GM12878 (cell line): ENCODE data around the gene REEP6. TPM values are rescaled to one million over a fixed set of nuclear protein-coding genes. Genes with fewer than 3 reads are reported as not detected.

Experiments
- ATAC-seq: fragments of 200-7000 bp; cut with Tn5 transposase; 3 replicates; pipeline ENCODE4 v1.9.1; 2020; ENCODE audit warnings: mild to moderate bottlenecking, moderate library complexity
- BruUV-seq: library from RNA; stranded (reverse); fragments of 400-500 nt; replicated peaks from 2 replicates; lab custom pipeline; 2021; lab: Mats Ljungman, UMichigan
- CTCF ChIA-PET: fragments of 300-600 bp; sonication (Branson Sonifier 250); formaldehyde crosslinking; extraction: SDS; loops from one replicate; lab custom pipeline; 2021; ENCODE audit warnings: inconsistent platforms; lab: Yijun Ruan, JAX
- POLR2A ChIA-PET: fragments of 350-600 bp; formaldehyde crosslinking; extraction: SDS; loops from one replicate; lab custom pipeline; 2021; ENCODE audit warnings: inconsistent platforms; lab: Charles Lee
- RAD21 ChIA-PET: fragments of 300-600 bp; sonication (Branson Sonifier 250); formaldehyde crosslinking; loops from one replicate; lab custom pipeline; 2023; ENCODE audit warnings: antibody characterized with exemption; ENCODE audit not compliant: unreplicated experiment; lab: Charles Lee
- SMC1A ChIA-PET: fragments of 300-600 bp; sonication (Branson Sonifier 250); formaldehyde crosslinking; loops from one replicate; lab custom pipeline; 2023; ENCODE audit not compliant: unreplicated experiment, uncharacterized antibody; lab: Charles Lee
- DNase-seq: peaks from one replicate; pipeline ENCODE4 v3.0.0-alpha.2; 2011; ENCODE audit warnings: low read depth, low spot score
- FAIRE-seq: peaks from 3 replicates; lab custom pipeline; 2011; peaks lifted over from hg19 to GRCh38; lab: Jason Lieb, UNC
- H2AFZ ChIP-seq: 2 replicates; pipeline ENCODE4 v1.6.0; 2011; ENCODE audit warnings: low read depth, low read length, control low read depth; ENCODE audit not compliant: control insufficient read depth
- H3K27ac ChIP-seq: 2 replicates; pipeline ENCODE4 v1.5.1; 2011; ENCODE audit warnings: control low read depth; ENCODE audit not compliant: control insufficient read depth, insufficient read depth
- H3K27me3 ChIP-seq, 2 experiments: replicated peaks in 1 of 2; 2 replicates each; pipeline versions ENCODE4 v1.6.0 to v1.6.1; 2011; ENCODE audit warnings: low read length in 1 of 2; ENCODE audit not compliant: control insufficient read depth in 2 of 2, insufficient read depth in 2 of 2
- H3K36me3 ChIP-seq, 2 experiments: 2 replicates each; pipeline ENCODE4 v1.5.1; 2011; ENCODE audit warnings: low read length in 1 of 2; ENCODE audit not compliant: control insufficient read depth in 2 of 2, insufficient read depth in 2 of 2
- H3K4me1 ChIP-seq: 2 replicates; pipeline ENCODE4 v1.6.1; 2011; ENCODE audit warnings: mild to moderate bottlenecking, low read length, moderate library complexity, mixed read lengths; ENCODE audit not compliant: control insufficient read depth, insufficient read depth
- H3K4me2 ChIP-seq: 2 replicates; pipeline ENCODE4 v1.6.0; 2011; ENCODE audit warnings: control low read depth; ENCODE audit not compliant: control insufficient read depth, insufficient read depth
- H3K4me3 ChIP-seq: fragments of 200-600 bp; sonication (generic); 2 replicates; pipeline ENCODE4 v1.5.1; 2016
- H3K79me2 ChIP-seq: 2 replicates; pipeline ENCODE4 v1.6.0; 2011; ENCODE audit warnings: low read length; ENCODE audit not compliant: control insufficient read depth, insufficient read depth
- H3K9ac ChIP-seq: 2 replicates; pipeline ENCODE4 v1.8.0; 2011; ENCODE audit warnings: low read length, control low read depth, mixed read lengths; ENCODE audit not compliant: control insufficient read depth, insufficient read depth
- H3K9me3 ChIP-seq: replicated peaks from 3 replicates; pipeline ENCODE4 v1.5.1; 2011; ENCODE audit warnings: mild to moderate bottlenecking, low read length; ENCODE audit not compliant: control insufficient read depth, insufficient read depth
- H4K20me1 ChIP-seq: 2 replicates; pipeline ENCODE4 v1.6.0; 2011; ENCODE audit not compliant: control insufficient read depth, insufficient read depth
- CHD4 ChIP-seq: fragments of 200-600 bp; sonication (generic); IDR thresholded peaks from 2 replicates; pipeline ENCODE4 v1.6.1; 2016; ENCODE audit warnings: mild to moderate bottlenecking
- DPF2 ChIP-seq: fragments of 450-650 bp; IDR thresholded peaks from 2 replicates; pipeline ENCODE4 v1.6.1; 2017; ENCODE audit warnings: mild to moderate bottlenecking
- ELK1 ChIP-seq: IDR thresholded peaks from 2 replicates; pipeline ENCODE4 v1.6.1; 2012; ENCODE audit warnings: low read depth, low read length, improper control_type of control experiment
- FOXK2 ChIP-seq: fragments of 450-650 bp; IDR thresholded peaks from 2 replicates; pipeline ENCODE4 v1.6.1; 2017; ENCODE audit warnings: mild to moderate bottlenecking, moderate library complexity
- GATAD2B ChIP-seq: fragments of 450-650 bp; conservative IDR thresholded peaks from 2 replicates; pipeline ENCODE4 v1.6.1; 2017; ENCODE audit warnings: low read depth, mild to moderate bottlenecking, moderate library complexity
- IKZF1 ChIP-seq: fragments of 450-650 bp; conservative IDR thresholded peaks from 2 replicates; pipeline ENCODE4 v1.6.1; 2017; ENCODE audit warnings: antibody characterized with exemption, mild to moderate bottlenecking
- IRF4 ChIP-seq: IDR thresholded peaks from 2 replicates; pipeline ENCODE4 v1.6.1; 2011; ENCODE audit warnings: low read depth, low read length
- IRF5 ChIP-seq: fragments of 450-650 bp; IDR thresholded peaks from 2 replicates; pipeline ENCODE4 v1.6.1; 2017; ENCODE audit warnings: borderline replicate concordance
- MEF2A ChIP-seq: IDR thresholded peaks from 2 replicates; pipeline ENCODE4 v1.6.1; 2011; ENCODE audit warnings: low read depth, mild to moderate bottlenecking, low read length, moderate library complexity; ENCODE audit not compliant: insufficient read depth
- NR2C2 ChIP-seq: IDR thresholded peaks from 2 replicates; pipeline ENCODE4 v1.6.1; 2011; ENCODE audit warnings: borderline replicate concordance, low read depth; ENCODE audit not compliant: control insufficient read depth, insufficient read length
- PAX8 ChIP-seq: fragments of 450-650 bp; IDR thresholded peaks from 2 replicates; pipeline ENCODE4 v1.6.1; 2017; ENCODE audit warnings: mild to moderate bottlenecking, moderate library complexity
- PKNOX1 ChIP-seq: fragments of 450-650 bp; IDR thresholded peaks from 2 replicates; pipeline ENCODE4 v1.6.1; 2016; ENCODE audit warnings: mild to moderate bottlenecking
- POLR2A ChIP-seq: IDR thresholded peaks from 2 replicates; pipeline ENCODE4 v1.6.1; 2011; ENCODE audit warnings: low read depth, mild to moderate bottlenecking, low read length
- POLR2AphosphoS5 ChIP-seq: IDR thresholded peaks from 2 replicates; pipeline ENCODE4 v1.6.1; 2011; ENCODE audit warnings: mild to moderate bottlenecking, low read length, inconsistent platforms
- POU2F2 ChIP-seq: IDR thresholded peaks from 3 replicates; pipeline ENCODE4 v1.6.1; 2011; ENCODE audit warnings: low read depth, mild to moderate bottlenecking, low read length, borderline replicate concordance
- TCF7 ChIP-seq: IDR thresholded peaks from 2 replicates; pipeline ENCODE4 v1.6.1; 2014; ENCODE audit warnings: antibody characterized with exemption, borderline replicate concordance
- YY1 ChIP-seq: IDR thresholded peaks from 2 replicates; pipeline ENCODE4 v1.6.1; 2011; ENCODE audit warnings: low read depth, mild to moderate bottlenecking, low read length
- ZBED1 ChIP-seq: IDR thresholded peaks from 2 replicates; pipeline ENCODE4 v1.6.1; 2016; ENCODE audit warnings: borderline replicate concordance
- WGBS: methylation state at CpG from one replicate; pipeline ENCODE4 v1.1.6; 2016; ENCODE audit warnings: low lambda C conversion rate; ENCODE audit not compliant: insufficient replicate concordance, insufficient coverage; ENCODE audit errors: missing lambda C conversion rate; 5-methylcytosine and 5-hydroxymethylcytosine counted together
- in situ Hi-C: fragments of 300-500 bp; cut with MboI; formaldehyde crosslinking; loops from 9 replicates; pipeline ENCODE4 v1.14.3; 2018; ENCODE audit warnings: mixed read lengths
- intact Hi-C: fragments of 100-400 bp; cut with micrococcal nuclease; formaldehyde crosslinking; loops from one replicate; pipeline ENCODE4 v1.14.2; 2022; ENCODE audit not compliant: unreplicated experiment
- polyA plus RNA-seq, 11 experiments: library from polyadenylated mRNA; depleted of rRNA in 4 of 11; unstranded in 6 of 11; stranded (reverse) in 5 of 11; fragments of >200 nt; fragmentation: Nextera tagmentation in 4 of 11; fragmentation: Illumina TruSeq in 1 of 11; extraction: Ambion mirVana in 4 of 11; extraction: Trizol in 1 of 11; gene quantifications; 1 replicate in 1 of 11; 2 replicates in 10 of 11; pipeline versions ENCODE4 v1.2.1 to v1.2.3, GENCODE V29; 2011 to 2016; ENCODE audit warnings: inconsistent platforms in 2 of 11, missing spikeins in 2 of 11, low read depth in 1 of 11
- total RNA-seq, 4 experiments: library from RNA; depleted of rRNA in 3 of 4; stranded (reverse); fragments of >200 nt in 3 of 4; fragmentation: Illumina TruSeq in 1 of 4; extraction: Trizol in 1 of 4; gene quantifications; 2 replicates each; pipeline versions ENCODE4 v1.2.1 to v1.2.3, GENCODE V29; 2013 to 2021
- TF ChIP-seq, protein P1 (sequence below): IDR thresholded peaks from 2 replicates; pipeline ENCODE4 v1.6.1; 2011; ENCODE audit warnings: low read depth, mild to moderate bottlenecking, low read length, moderate library complexity, borderline replicate concordance; ENCODE audit errors: extremely low read depth

The REEP6 gene
- total and polyA plus RNA-seq, 10 of the 15 experiments (the other 5 are each of a cell fraction or from before 2014, with no cell fraction given), result 0.06 to 1.1 (median 0.39) TPM; not detected in 2

DNA sequence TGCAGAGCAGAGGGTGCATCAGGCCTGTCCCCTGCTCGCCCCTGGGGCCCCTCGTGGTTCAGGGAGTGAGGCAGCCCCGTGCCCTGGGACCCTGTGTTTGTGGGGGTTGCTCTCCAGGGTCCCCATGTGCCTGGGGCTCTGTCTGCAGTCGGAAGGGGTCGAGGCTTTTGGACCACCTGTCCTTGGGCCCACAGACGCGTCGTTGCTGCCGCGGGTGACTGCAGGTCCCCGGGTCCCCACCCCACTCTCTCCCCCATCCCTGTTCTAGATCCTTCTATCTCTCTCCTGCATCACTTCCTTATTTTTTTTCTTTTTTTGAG is 2.7 kb upstream of the REEP6 start (continued):
- TF ChIP-seq IRF4, result no peak
- TF ChIP-seq FOXK2, result no peak
- TF ChIP-seq POLR2AphosphoS5, result no peak
- TF ChIP-seq MEF2A, result no peak
- TF ChIP-seq POU2F2, result no peak

GRCh38 chr19:1489463-1490310 is 1.3 kb upstream of the REEP6 start:
- H3K9me3 ChIP-seq, result no peaks in the 10 kb centered on the region
- RAD21 ChIA-PET, result no interaction called here
- TF ChIP-seq MEF2A, result no peak
- TF ChIP-seq POLR2A, result peak; percentile 44; the same call in 1 of the 2 replicates
- no peak for TF ChIP-seq ZBED1
- TF ChIP-seq YY1, result 0 out of 2 replicates have a peak, but pooled peaks have one; percentile 48
- TF ChIP-seq GATAD2B, result no peak
- no peak for TF ChIP-seq PKNOX1
- TF ChIP-seq, protein P1, sequence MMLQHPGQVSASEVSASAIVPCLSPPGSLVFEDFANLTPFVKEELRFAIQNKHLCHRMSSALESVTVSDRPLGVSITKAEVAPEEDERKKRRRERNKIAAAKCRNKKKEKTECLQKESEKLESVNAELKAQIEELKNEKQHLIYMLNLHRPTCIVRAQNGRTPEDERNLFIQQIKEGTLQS, result no peak
- no peak for TF ChIP-seq PAX8
- TF ChIP-seq DPF2, result 0 out of 2 replicates have a peak, but pooled peaks have one; percentile 43
- no peak for TF ChIP-seq CHD4
- no peak for TF ChIP-seq TCF7
- no peak for TF ChIP-seq IRF5
- TF ChIP-seq NR2C2, result no peak
- TF ChIP-seq IKZF1, result peak; percentile 31; the same call in 1 of the 2 replicates
- TF ChIP-seq ELK1, result no peak
- TF ChIP-seq, all 136 proteins: peak for 4
- in situ Hi-C loops, result no loop called here
- peak overlapping the region; percentile 80 for H3K4me2 ChIP-seq
- POLR2A ChIA-PET, result no interaction called here
- peak overlapping the region; percentile 52; the same call in 1 of the 2 replicates for H3K9ac ChIP-seq
- peak overlapping the region; percentile 80 for H2AFZ ChIP-seq
- WGBS, result 23% methylated on average over 35 of the region's 37 CpGs
- intact Hi-C loops, result no loop called here
- H3K79me2 ChIP-seq, result no peaks in the 10 kb centered on the region
- no peak for DNase-seq
- no peaks in the 10 kb centered on the region; a peak in 1 of 4 replicates for H3K27me3 ChIP-seq
- FAIRE-seq, result no peak
- BruUV-seq, result no TSS peak
- CTCF ChIA-PET, result no interaction called here
- ATAC-seq, result no peak
- no peak overlapping the region for H3K27ac ChIP-seq
- H4K20me1 ChIP-seq, result no peaks in the 10 kb centered on the region
- SMC1A ChIA-PET, result no interaction called here
- no peaks in the 10 kb centered on the region; the same call in 1 of the 2 replicates for H3K4me1 ChIP-seq
- peak overlapping the region; percentile 63; the same call in 1 of the 2 replicates for H3K4me3 ChIP-seq
- H3K36me3 ChIP-seq, result no peaks in the 10 kb centered on the region
